ENCODE data around the gene KRTAP13-3.

DNA sequence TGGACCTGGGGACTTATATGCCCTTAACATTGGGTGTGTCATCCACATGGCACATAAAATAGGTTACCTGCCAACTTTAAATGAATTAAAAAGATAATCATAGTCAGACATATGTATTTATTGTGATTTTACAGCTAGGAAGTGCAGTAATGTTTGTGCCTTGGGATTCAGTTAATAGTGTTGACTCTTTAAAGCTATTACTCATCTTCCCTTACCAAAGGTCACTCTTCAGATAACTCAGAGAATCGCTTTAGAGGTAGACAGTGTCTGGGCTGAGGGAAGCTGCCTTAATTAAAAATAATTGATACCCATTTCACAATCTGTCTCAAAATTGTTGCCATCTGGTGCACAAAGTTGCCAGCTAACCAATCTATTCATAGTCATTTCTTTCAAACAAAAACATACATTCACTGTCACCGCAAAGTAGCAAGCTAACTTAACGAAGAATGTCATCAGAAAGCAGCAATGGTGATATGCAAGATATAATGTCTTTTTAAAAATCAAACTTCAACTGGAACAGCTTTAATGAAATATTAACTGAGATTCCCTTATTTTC lies 11.4 kb upstream of the KRTAP13-3 start:
- TF ChIP-seq EZH2phosphoT487 (IDR thresholded peaks at IDR 0.05; ENCODE audit: insufficient read depth, low read depth), result no peak
- no peak for TF ChIP-seq EZH2 (IDR thresholded peaks at IDR 0.05; ENCODE audit: insufficient read depth, poor library complexity, severe bottlenecking)
